LoVo (cell line): ENCODE data around the gene PPP1R13L.

Source experiments
- DNase-seq: peaks from one replicate; pipeline ENCODE4 v3.0.0-alpha.2; 2016; ENCODE audit warnings: low spot score

Gene PPP1R13L

DNA sequence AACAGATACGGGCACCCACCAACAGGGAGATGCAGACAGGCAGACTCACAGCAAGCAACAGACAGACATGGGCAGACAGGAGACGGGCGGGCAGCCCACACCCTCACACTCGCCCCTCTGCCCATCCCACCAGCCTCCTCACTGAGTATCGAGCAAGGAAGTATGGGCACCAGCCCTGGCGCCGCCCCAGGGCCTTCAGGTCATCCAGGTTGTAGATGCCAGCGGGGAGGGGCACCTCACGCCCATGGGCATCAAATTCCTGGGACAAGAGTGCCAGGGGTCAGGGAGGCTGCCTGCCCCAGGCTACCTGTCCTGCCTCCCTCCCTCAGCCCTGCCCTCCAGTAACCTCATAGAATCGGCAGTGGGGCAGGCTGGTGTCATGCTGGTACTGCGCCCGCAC is 40.2 kb downstream of the PPP1R13L start:
- DNase-seq, result no peak

DNA sequence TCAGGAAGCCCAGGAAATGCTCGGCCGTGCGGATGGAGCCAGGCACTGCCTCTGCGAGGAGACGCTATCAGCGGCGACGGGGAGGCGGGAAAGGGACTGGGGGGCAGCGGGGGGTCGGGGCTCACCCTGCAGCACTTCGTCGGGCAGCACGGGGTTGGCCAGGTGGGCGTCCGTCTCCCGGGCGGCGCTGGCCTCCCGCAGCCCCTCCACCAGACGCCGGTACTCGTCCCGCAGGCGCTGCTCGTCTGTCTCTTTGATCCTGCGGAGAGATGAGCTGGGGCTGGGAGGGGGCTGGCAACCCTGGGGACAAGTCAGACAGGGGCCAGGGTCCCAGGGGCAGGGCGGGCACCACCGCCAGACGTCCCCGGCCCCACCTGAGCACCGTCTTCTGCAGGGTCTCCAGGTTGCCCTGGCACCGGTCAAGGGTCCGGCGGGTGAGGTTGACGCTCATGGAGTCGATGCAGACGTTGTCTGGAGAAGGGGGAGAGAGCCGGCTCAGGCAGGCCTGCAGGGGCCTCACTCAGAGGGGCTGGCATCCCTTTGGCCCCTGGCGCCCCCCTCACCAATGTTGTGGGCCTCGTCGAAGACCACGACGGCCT is 40.9 kb downstream of the PPP1R13L start:
- no peak for DNase-seq

DNA sequence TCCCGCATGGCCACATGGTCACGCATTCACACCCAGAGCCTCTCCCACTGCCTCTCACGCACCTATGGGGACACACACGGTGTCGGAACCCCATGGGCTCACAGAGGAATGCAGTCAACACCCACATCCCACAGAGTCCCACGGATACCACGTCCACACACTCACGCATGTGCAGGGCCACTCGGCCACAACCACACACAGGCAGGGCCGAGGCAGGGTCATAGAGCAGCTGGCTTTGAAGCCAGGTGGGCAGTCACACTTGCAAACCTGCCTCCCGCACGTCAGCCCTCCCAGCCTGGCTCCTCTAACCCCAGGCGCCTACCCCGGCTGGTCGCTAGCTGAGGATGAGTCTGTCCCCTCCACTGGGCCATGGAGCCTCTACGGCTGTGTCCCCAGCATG is 42.6 kb downstream of the PPP1R13L start:
- DNase-seq, result no peak

DNA sequence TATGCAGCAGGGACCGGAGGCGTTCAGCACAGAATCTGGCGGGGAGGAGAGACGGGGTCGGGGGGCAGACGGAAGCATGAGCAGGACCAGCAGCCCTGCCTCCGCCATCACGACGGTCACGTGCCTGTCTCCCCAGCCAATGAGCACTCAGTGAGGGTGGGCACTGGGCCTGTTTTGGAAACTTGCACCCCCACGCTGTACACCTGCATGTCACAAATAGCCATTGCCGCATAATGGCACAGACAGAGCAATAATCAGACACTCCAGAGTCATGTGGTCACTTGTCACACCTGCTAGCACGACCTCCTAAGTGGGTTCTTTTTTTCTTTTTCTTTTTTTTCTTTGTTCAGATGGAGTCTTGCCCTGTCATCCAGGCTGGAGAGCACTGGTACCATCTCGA is 43.3 kb downstream of the PPP1R13L start:
- DNase-seq, result no peak

DNA sequence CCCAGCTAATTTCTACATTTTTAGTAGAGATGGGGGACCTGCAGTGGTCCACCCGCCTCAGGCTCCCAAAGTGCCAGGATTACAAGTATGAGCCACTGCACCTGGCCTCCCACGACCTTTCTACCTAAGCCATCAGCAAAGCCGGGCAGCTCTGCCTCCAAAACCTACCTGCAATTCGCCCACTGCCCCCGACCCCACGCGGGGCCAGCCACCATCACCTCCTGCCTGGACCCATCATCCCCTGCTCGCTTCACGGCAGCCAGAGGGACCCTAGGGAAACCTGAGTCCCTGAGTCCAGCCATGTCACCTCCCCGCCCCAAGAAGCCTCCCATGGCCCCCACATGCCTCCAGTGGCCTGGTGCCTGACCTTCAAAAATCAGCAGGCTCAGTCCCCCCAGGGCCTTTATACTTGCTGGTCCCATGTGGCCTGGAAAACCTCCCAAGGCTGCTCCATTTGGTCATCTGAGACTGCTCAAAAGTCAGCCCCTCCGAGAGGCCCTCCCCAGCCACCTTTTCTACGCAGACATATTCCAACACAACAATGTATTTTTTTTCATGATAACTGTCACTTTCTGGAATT is 46.6 kb downstream of the PPP1R13L start:
- no peak for DNase-seq

DNA sequence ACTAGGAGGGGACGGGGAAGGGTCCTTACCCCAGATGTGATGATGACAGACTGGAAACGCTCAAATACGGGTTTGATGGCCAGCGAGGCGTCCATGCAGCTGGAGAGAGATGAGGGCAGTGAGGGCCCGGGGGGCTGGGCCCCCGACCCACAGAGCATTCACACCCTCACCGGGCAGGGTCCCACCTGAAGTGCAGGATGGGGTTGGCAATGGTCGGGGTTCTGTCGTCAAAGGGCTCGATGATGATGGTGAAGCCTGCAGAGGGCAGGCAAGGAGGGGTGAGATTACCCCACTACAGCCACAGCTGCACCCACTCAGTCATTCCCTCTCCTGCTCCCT is 47.5 kb downstream of the PPP1R13L start:
- no peak for DNase-seq

DNA sequence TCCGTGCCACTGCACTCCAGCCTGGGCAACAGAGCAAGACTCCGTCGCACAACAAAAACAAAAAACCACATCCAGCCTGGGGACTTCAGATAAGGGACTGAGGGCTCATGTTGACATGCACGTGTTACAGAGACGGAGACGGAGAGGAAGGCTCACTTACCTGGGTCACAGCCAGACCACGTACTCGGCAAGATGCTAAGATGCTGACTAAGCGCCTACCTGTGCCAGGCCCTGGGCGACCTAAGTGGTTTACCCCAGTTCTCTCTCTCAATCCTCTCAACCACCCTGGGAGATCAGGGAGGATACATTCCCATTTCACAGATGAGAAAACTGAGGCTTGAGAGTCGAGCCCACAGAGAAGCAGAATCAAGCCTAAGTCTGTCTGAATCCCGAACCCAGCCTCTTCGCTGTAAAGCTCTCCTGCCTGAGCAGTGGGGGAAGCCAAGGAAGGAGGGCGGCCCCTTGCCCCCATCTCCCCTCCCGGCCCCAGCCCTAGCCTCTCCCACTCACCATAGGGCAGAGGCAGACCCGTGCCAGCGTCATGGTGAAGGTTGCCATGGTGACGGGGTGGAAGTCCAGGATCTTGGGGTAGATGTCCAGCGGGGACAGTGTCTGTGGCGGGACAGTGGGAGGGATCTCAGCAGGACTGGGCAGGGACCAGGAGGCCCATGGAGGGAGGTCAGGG is 48.0 kb downstream of the PPP1R13L start:
- DNase-seq, result no peak

DNA sequence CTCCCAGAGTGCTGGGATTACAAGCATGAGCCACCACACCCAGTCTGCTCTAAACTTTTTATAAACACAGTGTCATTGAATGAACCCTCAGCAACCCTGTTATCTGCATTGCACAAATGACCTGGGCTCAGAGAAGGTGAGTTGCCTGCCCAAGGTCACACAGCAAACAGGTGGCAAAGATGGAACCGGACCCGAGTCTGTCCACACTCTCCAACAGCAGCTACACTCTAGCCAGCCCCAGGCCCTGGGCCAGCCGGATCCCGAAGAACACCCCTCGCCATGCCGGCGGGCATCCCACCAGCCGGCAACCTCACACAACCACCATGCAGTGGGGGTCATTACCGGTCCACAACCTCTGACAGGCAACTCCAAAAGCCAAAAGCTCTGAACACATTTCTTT is 49.0 kb downstream of the PPP1R13L start:
- DNase-seq, result no peak

DNA sequence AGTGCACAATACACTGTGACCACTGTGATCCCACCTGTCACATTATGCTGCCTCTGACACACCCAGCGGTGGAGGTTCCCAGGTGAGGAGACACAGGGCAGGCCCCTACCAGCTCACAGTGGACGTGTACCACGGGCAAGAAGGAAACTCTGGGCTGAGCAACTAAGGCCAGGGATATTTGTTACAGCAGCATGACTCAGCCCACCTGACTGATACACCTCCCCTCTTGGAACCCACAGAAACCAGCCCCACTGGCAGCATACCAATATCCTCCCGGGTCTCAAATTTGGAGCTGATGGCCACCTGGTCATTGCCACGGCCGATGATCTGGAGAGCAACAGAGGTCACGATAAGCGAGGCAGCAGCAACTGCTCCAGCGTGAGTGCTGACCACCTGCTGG is 49.5 kb downstream of the PPP1R13L start:
- DNase-seq, result no peak

DNA sequence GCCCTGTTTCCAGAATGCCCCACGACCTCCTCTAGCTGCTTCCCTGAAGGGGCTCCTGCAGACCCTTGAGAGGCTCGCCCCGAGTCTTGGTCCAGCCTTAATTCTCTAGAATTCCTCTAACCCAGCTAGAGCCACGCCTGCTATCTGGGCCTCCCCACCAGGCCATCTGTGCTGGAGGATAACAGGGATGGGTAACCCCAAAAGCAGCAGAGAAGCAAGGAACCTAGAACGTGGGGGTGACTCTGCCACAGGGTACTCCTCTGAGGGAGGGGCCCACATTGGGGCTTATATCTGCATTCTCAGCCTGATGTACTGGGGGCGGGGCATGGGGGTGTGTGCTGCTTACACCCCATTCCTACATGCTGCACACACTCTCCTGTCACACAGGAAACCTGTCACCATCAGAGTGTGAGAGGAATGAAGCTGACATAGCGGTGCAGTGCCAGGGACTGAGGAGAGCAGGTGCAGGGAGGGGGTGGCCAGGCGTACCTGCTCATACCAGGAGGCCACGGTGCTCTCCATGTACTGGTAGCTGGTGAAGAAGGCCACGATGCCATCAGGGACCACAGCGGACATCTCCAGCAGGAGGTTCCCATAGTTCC is 50.5 kb downstream of the PPP1R13L start:
- no peak for DNase-seq

DNA sequence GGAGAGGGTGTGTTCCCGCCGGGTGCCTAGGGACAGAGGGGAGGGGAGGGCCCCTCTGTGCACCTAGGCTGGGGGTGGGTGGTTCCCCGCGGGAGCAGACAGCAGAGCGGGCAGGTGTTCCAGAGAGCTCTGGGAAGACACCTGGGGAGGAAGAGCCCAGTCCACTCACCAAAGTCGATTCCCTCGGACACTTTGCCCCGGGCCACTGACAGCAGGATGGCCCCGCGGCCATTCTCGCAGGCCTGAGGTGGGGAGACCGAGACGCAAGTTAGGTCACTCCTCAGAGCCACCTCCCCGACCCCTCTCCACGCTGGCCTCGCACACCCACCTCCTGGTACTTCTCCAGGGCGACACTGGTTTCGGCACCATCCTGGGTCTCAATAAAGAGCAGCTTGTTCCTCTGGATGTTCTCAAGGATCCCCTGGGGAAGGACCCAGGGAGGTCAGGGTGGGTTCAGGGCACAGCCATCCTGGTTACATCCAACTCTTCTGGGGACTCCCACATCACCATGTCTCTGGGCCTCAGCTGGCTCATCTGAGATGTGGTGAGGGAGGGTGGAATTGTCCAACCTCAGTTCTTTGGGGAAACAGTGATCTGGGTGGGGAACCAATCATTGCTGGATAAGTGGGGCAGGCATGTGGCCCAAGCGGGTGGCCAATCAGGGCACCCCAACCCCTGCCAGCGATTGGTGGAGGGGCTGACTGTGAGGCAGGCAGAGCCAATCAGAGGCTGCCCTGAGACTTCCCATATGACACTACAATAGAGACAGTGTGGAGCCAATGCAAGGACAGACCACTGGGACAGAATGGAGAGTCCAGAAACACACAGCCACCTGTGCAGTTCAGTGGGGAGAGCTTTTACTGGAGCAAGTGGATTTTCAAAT is 51.7 kb downstream of the PPP1R13L start:
- DNase-seq, result no peak

DNA sequence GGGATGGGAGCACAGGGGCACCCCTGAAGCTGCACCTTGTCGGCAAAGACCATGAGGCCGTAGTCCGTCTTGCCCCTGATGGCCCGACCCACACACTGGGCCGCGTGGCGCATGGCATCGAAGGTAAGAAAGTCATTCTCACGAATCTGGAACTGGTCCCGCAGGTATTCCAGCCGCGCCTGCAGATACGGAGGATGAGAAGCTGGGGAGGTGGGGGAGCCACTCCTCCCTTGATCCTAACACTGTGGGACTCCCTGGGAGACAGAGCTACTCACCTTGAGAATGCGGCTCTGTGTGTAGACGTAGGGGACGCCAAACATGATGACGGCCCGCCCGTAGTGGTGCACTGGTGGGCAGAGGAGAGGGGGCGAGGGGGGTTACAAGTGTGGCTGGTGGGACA is 52.4 kb downstream of the PPP1R13L start:
- no peak for DNase-seq

DNA sequence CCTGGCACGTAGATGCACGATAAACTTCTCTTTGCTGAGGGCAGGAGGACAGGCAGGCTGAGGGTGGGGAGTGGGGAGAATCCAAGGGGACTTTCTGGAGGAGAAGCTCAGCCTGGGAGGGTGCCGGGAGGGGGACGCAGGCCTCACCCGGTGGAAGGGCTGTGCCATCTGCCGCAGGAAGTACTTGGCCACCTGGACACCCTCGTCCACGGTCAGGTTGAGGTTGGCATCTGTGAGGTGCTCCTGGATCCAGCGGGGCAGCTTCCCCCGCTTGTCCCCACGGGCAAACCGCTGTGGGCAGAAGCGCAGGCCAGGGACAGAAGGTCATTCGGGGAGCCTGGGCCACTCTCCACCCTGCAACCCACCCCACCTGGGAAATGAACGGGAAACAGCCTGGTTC is 52.8 kb downstream of the PPP1R13L start:
- no peak for DNase-seq

DNA sequence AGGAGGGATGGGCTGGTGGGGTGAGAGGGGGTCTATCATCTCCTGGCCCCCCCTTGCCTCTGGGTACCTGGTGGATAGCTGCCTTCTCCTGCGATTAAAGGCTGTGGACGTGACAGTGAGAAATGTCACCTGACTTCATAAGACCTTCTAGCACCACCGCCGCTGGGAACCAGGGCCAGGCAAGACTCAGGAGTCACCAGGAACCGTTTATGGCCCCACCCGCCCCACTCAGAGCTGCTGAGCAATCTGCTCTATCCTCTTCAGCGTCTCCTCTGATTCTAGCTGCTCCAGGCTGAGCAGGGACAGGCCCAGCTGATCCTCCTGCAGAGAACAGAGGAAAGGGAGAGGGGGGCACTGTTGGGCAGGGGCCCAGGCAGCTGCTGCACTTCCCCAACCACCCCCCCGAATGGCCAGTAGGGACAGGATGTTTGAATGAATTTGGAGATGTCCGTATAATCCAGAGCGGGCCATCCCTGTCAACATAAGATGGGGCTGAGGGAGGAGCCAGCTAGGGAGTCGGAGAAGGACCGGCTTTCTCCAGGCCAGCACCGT is 53.4 kb downstream of the PPP1R13L start:
- no peak for DNase-seq

DNA sequence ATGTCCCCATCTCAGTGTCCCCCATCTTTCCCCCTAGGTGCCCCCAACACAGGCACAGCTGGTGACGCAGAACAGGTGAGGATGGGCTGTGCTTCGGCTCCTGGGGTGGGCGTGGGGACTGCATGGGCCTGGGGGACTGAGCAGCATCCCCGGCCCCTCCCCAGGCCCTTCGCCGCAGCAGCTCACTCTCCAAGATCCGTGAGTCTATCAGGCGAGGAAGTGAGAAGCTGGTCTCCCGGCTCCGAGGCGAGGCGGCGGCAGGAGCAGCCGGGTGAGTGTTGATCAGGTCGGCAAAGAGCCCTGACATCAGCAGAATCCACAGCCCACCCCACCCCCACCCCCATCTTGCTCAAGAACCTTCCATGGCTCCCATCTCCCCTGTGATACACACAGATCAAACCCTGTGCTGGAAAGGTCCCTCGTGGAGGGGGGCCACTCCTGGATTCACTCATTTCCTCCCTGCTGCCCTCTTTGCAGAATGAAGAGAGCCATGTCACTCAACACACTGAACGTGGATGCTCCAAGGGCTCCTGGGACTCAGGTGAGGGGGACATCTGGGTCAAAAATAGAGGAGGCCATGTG is 54.3 kb downstream of the PPP1R13L start:
- DNase-seq, result no peak

DNA sequence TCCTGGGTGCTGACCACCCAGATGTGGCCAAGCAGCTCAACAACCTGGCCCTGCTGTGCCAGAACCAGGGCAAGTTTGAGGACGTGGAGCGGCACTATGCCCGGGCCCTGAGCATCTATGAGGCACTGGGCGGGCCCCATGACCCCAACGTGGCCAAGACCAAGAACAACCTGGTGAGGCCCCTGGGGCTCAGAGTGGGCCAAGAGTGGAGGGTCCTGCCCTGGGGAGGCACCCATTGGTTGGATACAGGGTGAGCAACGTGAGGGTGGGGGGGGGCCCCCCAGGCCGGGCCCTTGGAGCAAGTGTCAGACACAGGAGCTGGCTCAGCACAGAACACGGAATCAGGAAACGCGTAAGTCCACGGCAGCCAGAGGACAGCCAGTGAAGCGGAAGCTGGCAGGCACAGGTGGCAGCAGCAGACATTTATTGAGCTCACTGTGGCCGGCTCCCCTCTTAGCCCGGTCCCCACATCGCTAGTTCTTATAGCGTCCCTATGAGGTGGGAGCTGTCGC is 55.4 kb downstream of the PPP1R13L start:
- no peak for DNase-seq

DNA sequence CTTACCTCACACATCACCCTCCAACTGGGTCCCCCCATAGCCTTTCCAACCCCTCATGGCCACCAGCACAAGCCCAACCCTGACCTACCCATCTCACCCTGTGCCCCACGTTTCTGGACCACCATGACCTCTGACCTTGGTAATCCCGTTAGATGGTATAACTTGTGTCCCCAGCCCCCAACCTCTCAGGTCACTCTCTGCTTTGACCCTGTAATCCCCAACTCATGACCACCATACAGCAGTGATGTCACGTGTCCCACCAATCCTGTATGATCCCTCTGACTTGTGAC is 55.8 kb downstream of the PPP1R13L start:
- no peak for DNase-seq

DNA sequence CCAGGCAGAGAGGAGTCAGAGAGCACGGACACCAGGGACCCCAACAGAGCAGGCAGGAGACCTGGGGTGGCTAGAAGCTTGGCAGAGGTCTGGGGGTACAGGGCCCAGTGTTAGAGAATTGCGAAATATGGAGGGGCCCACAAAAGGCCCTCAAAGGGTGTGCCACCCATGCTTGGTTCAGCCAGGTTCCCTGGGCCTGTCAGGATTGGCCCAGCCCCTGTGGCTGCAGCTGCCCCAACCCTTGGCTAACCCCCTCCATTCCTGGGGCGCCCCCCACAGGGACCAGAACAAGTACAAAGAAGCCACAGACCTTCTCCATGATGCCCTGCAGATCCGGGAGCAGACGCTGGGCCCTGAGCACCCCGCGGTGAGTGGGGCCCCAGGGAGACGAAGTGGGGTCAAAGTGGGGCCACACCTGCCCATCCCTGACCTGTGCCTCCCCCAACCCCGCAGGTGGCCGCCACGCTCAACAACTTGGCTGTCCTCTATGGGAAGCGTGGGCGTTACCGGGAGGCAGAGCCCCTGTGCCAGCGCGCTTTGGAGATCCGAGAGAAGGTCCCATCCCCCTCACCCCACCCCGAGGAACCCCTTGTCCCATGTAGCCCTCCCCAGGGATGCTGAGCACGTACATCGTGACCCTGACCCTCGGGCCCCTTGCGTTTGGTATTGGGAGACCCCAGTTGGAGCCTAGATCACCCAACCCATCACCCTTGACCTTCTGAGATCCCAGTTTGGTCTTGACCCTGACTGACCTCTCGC is 56.3 kb downstream of the PPP1R13L start:
- no peak for DNase-seq

DNA sequence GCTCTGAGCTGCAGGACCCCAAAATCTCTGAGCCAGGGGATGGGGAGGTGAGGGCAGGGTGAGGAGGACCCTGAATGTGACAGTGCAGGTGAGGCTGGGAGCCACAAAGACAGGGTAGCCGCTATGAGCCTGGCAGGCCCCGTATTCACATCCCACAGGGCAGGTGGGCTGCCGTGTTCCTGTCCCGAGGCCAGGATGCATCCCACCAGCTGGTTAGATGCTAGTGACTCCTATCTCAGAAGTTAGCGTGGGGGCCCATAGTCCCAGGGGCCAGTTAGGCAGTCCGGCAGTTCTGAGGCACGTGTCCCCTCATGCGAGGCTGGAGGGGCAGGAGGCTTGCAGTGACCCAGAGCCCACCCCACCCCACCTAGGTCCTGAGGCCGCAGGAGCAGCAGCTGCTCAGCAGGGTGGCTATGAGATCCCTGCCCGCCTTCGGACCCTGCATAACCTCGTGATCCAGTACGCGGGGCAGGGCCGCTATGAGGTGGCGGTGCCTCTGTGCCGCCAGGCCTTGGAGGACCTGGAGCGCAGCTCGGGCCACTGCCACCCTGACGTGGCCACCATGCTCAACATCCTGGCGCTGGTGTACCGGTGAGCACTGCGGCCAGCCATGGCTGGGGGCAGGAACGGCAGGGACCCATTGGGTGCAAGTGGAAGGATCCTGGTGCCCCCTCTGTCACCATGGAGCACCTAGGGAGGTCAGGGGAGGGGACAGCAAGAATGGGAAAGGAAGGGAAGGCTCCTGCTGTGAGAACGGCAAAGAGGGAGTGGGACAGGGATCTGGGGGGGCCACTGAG is 57.1 kb downstream of the PPP1R13L start:
- DNase-seq, result no peak

DNA sequence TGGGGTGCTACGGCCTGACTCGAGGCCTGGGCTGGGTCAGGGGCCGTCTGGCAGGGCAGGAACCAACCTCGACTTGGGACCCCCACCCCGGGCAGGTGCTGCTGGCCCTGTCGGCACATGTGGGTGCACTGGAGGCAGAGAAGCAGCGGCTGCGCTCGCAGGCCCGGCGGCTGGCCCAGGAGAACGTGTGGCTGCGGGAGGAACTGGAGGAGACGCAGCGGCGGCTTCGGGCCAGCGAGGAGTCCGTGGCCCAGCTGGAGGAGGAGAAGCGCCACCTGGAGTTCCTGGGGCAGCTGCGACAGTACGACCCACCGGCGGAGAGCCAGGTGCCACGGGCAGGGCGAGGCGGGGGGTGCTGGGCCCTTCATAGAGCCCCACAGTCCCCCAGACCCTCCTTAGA is 58.4 kb downstream of the PPP1R13L start:
- no peak for DNase-seq
